Liver (tissue), 9 donors: ENCODE measurements around the gene RFWD3. TPM values are rescaled to one million over a fixed set of nuclear protein-coding genes. Genes with fewer than 3 reads are reported as not detected.
"Not testable (repeated sequence)": the region's sequence is repeated elsewhere in the genome, so short reads cannot be mapped to it uniquely, and the experiment has no call there.

Experiments used
- DNase-seq: peaks from one replicate; pipeline ENCODE4 v3.0.0-alpha.2; 2017; ENCODE audit warnings: low spot score
- H3K27ac ChIP-seq, 2 donors: one replicate each; pipeline ENCODE4 v1.7.0; 2013; ENCODE audit warnings: inconsistent platforms in 2 of 2, low read length in 2 of 2, control low read depth in 1 of 2, low read depth in 1 of 2, mild to moderate bottlenecking in 1 of 2
- H3K27me3 ChIP-seq, 4 donors: one replicate each; pipeline versions ENCODE4 v1.6.1 to v1.7.0; 2013; ENCODE audit warnings: low read length in 3 of 4, inconsistent platforms in 1 of 4, mild to moderate bottlenecking in 1 of 4, moderate library complexity in 1 of 4; ENCODE audit not compliant: control insufficient read depth in 4 of 4, insufficient read depth in 4 of 4
- H3K36me3 ChIP-seq, 4 donors: one replicate each; pipeline versions ENCODE4 v1.6.1 to v1.7.0; 2013; ENCODE audit warnings: low read length in 3 of 4, mild to moderate bottlenecking in 3 of 4, low read depth in 1 of 4, moderate library complexity in 1 of 4; ENCODE audit not compliant: control insufficient read depth in 4 of 4, insufficient read depth in 3 of 4
- H3K4me1 ChIP-seq, 4 donors: one replicate each; pipeline versions ENCODE4 v1.6.1 to v1.7.0; 2013; ENCODE audit warnings: low read length in 3 of 4, mild to moderate bottlenecking in 3 of 4, moderate library complexity in 1 of 4; ENCODE audit not compliant: control insufficient read depth in 4 of 4, insufficient read depth in 4 of 4
- H3K4me3 ChIP-seq, 3 donors: one replicate each; pipeline versions ENCODE4 v1.6.1 to v1.7.0; 2013; ENCODE audit warnings: low read length in 3 of 3, control low read depth in 1 of 3, low read depth in 1 of 3, mild to moderate bottlenecking in 1 of 3
- H3K9ac ChIP-seq, 2 donors: one replicate each; pipeline ENCODE4 v1.7.0; 2013; ENCODE audit warnings: low read length in 2 of 2, mild to moderate bottlenecking in 2 of 2, moderate library complexity in 2 of 2, control low read depth in 1 of 2, low read depth in 1 of 2
- H3K9me3 ChIP-seq, 4 donors: one replicate each; pipeline versions ENCODE4 v1.6.1 to v1.7.0; 2013; ENCODE audit warnings: low read length in 3 of 4; ENCODE audit not compliant: control insufficient read depth in 4 of 4
- ATF3 ChIP-seq: IDR thresholded peaks from 2 replicates; pipeline ENCODE4 v1.6.1; 2016; ENCODE audit warnings: antibody characterized with exemption
- CTCF ChIP-seq: fragments of 150-350 bp; IDR thresholded peaks from 2 replicates; pipeline ENCODE4 v1.5.1; 2017; ENCODE audit warnings: improper control_type of control experiment, low read depth, low read length; ENCODE audit not compliant: missing input control
- EGR1 ChIP-seq, 2 donors: IDR thresholded peaks; 2 replicates each; pipeline ENCODE4 v1.6.1; 2016 to 2018; ENCODE audit warnings: antibody characterized with exemption in 2 of 2, low read depth in 2 of 2
- FOXA1 ChIP-seq: IDR thresholded peaks from 2 replicates; pipeline ENCODE4 v1.6.1; 2016; ENCODE audit warnings: antibody characterized with exemption
- FOXA2 ChIP-seq: IDR thresholded peaks from 2 replicates; pipeline ENCODE4 v1.6.1; 2016; ENCODE audit warnings: antibody characterized with exemption
- GABPA ChIP-seq, 2 donors: IDR thresholded peaks in 1 of 2; conservative IDR thresholded peaks in 1 of 2; 2 replicates each; pipeline ENCODE4 v1.6.1; 2016; ENCODE audit warnings: antibody characterized with exemption in 2 of 2, mild to moderate bottlenecking in 1 of 2, moderate library complexity in 1 of 2
- HNF4A ChIP-seq, 2 donors: conservative IDR thresholded peaks; 2 replicates each; pipeline ENCODE4 v1.6.1; 2016; ENCODE audit warnings: antibody characterized with exemption in 2 of 2, mild to moderate bottlenecking in 2 of 2
- HNF4G ChIP-seq: IDR thresholded peaks from 2 replicates; pipeline ENCODE4 v1.6.1; 2016; ENCODE audit warnings: antibody characterized with exemption
- JUND ChIP-seq, 2 donors: IDR thresholded peaks; 2 replicates each; pipeline ENCODE4 v1.6.1; 2016; ENCODE audit warnings: antibody characterized with exemption in 2 of 2
- NR2F2 ChIP-seq: IDR thresholded peaks from 2 replicates; pipeline ENCODE4 v1.6.1; 2016; ENCODE audit warnings: antibody characterized with exemption
- RAD21 ChIP-seq, 2 donors: IDR thresholded peaks; 2 replicates each; pipeline ENCODE4 v1.6.1; 2016; ENCODE audit warnings: antibody characterized with exemption in 2 of 2, mild to moderate bottlenecking in 2 of 2
- REST ChIP-seq: IDR thresholded peaks from 2 replicates; pipeline ENCODE4 v1.6.1; 2016; ENCODE audit warnings: antibody characterized with exemption, mild to moderate bottlenecking
- RXRA ChIP-seq, 2 donors: IDR thresholded peaks; 2 replicates each; pipeline ENCODE4 v1.6.1; 2017 to 2018; ENCODE audit warnings: antibody characterized with exemption in 2 of 2, mild to moderate bottlenecking in 1 of 2
- SP1 ChIP-seq: IDR thresholded peaks from 2 replicates; pipeline ENCODE4 v1.6.1; 2018; ENCODE audit warnings: antibody characterized with exemption, mild to moderate bottlenecking
- TAF1 ChIP-seq: conservative IDR thresholded peaks from 2 replicates; pipeline ENCODE4 v1.6.1; 2016; ENCODE audit warnings: antibody characterized with exemption, mild to moderate bottlenecking
- YY1 ChIP-seq: IDR thresholded peaks from 2 replicates; pipeline ENCODE4 v1.6.1; 2016; ENCODE audit warnings: antibody characterized with exemption, mild to moderate bottlenecking
- WGBS: extraction: QIAGEN DNeasy Blood & Tissue Kit; methylation state at CpG from one replicate; pipeline ENCODE4 v1.1.7; 2013; 5-methylcytosine and 5-hydroxymethylcytosine counted together
- polyA plus RNA-seq, 2 donors: library from polyadenylated mRNA; stranded (reverse) in 1 of 2; unstranded in 1 of 2; fragments of 200-250 nt in 1 of 2; fragments of >200 nt in 1 of 2; fragmentation: Nextera tagmentation in 1 of 2; extraction: Ambion mirVana in 1 of 2; gene quantifications; one replicate each; pipeline versions ENCODE4 v1.2.1 to v1.2.3, GENCODE V29; 2013 to 2015
- total RNA-seq, 2 donors: library from RNA; depleted of rRNA; stranded (reverse); fragments of >200 nt; gene quantifications; one replicate each; pipeline ENCODE4 v1.2.3, GENCODE V29; 2014
- TF ChIP-seq, protein P1 (sequence below): IDR thresholded peaks from 2 replicates; pipeline ENCODE4 v1.6.1; 2016; ENCODE audit warnings: antibody characterized with exemption
- TF ChIP-seq, protein P2 (sequence below): IDR thresholded peaks from 2 replicates; pipeline ENCODE4 v1.6.1; 2016; ENCODE audit warnings: antibody characterized with exemption
- donor health status: healthy.
- donor health status: healthy.
- donor health status: healthy.
- donor health status: healthy.
- donor health status: healthy.

Gene RFWD3
- total and polyA plus RNA-seq, 4 donors = 2.4 to 21.8 (median 9.0) TPM

- no peak for DNase-seq
- 96% methylated on average over 3 of the region's 3 CpGs for WGBS
- no peaks in the 10 kb centered on the region for H3K9me3 ChIP-seq
- H3K27ac ChIP-seq = no peak overlapping the region
- no peak overlapping the region for H3K4me3 ChIP-seq
- TF ChIP-seq, protein P1, sequence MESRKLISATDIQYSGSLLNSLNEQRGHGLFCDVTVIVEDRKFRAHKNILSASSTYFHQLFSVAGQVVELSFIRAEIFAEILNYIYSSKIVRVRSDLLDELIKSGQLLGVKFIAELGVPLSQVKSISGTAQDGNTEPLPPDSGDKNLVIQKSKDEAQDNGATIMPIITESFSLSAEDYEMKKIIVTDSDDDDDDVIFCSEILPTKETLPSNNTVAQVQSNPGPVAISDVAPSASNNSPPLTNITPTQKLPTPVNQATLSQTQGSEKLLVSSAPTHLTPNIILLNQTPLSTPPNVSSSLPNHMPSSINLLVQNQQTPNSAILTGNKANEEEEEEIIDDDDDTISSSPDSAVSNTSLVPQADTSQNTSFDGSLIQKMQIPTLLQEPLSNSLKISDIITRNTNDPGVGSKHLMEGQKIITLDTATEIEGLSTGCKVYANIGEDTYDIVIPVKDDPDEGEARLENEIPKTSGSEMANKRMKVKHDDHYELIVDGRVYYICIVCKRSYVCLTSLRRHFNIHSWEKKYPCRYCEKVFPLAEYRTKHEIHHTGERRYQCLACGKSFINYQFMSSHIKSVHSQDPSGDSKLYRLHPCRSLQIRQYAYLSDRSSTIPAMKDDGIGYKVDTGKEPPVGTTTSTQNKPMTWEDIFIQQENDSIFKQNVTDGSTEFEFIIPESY = no peak
- TF ChIP-seq CTCF (no peak), ATF3 (no peak), TAF1 (no peak), RAD21 (IDR thresholded peaks at IDR 0.05) (no peak), HNF4A (conservative IDR thresholded peaks at IDR 0.05) (no peak), FOXA1 (no peak), YY1 (no peak), SP1 (no peak), EGR1 (IDR thresholded peaks at IDR 0.05; ENCODE audit: low read depth in 2 of 2) (no peak), REST (no peak), GABPA (IDR thresholded peaks at IDR 0.05 in 1 of 2, conservative IDR thresholded peaks at IDR 0.05 in 1 of 2) (no peak), NR2F2 (no peak), FOXA2 (no peak), JUND (IDR thresholded peaks at IDR 0.05) (no peak), RXRA (IDR thresholded peaks at IDR 0.05) (no peak), HNF4G (no peak)
- TF ChIP-seq, protein P2, sequence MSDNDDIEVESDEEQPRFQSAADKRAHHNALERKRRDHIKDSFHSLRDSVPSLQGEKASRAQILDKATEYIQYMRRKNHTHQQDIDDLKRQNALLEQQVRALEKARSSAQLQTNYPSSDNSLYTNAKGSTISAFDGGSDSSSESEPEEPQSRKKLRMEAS = no peak
- H3K4me1 ChIP-seq = peaks cover 0 to 15% (median 3%) of the 10 kb centered on the region in 4 donors
- peaks cover 1 to 6% (median 4%) of the 10 kb centered on the region in 4 donors for H3K36me3 ChIP-seq
- no peaks in the 10 kb centered on the region for H3K27me3 ChIP-seq
- no peak overlapping the region for H3K9ac ChIP-seq
Observed at GRCh38 chr16:74654536-74655050, 12.1 kb downstream of the RFWD3 start.

DNA sequence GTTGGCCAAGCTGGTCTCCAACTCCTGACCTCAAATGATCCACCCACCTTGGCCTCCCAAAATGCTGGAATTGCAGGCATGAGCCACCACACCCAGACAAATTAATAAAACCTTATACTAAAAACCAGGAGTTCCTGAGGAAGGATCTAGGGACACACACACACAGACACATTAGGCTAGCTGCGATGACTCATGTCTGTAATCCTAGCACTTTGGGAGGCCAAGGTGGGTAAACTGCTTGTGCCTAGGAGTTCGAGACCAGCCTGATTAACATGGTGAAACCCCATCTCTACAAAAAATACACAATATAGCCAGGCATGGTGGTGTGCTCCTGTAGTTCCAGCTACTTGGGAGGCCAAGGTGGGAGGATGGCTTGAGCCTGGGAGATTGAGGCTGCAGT, 13.8 kb downstream of the RFWD3 start:
- not testable (repeated sequence) for H3K27ac ChIP-seq, H3K4me3 ChIP-seq, H3K27me3 ChIP-seq, H3K9ac ChIP-seq, H3K36me3 ChIP-seq, DNase-seq, H3K9me3 ChIP-seq
- 99% methylated on average over 2 of the region's 2 CpGs for WGBS
- peaks cover 0 to 10% (median 3%) of the 10 kb centered on the region in 4 donors for H3K4me1 ChIP-seq
